ENCODE results near the gene UBR4.

The UBR4 gene

DNA sequence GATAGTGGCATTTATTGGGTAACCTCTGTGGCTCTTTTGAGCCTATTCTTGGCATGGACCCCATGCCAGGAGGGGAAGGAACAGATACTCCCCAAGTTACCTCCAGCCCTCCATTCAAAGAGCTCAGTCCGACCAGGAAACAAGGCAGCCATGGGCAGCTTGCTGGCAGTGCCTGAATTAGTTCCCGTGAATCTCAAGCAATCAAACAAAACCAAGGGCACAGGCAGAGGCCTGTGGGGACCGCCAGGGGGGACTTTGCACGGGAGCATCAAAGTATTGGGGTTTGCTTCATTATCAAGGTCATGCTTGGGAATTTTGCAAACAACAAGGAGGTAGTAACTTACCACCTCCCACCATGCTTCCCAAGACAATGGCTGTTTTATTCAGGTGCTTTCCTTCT lies 172.4 kb downstream of the UBR4 start:
- DNase-seq (ENCODE audit: low read depth in 2 of 2, low spot score in 1 of 2): no peak

DNA sequence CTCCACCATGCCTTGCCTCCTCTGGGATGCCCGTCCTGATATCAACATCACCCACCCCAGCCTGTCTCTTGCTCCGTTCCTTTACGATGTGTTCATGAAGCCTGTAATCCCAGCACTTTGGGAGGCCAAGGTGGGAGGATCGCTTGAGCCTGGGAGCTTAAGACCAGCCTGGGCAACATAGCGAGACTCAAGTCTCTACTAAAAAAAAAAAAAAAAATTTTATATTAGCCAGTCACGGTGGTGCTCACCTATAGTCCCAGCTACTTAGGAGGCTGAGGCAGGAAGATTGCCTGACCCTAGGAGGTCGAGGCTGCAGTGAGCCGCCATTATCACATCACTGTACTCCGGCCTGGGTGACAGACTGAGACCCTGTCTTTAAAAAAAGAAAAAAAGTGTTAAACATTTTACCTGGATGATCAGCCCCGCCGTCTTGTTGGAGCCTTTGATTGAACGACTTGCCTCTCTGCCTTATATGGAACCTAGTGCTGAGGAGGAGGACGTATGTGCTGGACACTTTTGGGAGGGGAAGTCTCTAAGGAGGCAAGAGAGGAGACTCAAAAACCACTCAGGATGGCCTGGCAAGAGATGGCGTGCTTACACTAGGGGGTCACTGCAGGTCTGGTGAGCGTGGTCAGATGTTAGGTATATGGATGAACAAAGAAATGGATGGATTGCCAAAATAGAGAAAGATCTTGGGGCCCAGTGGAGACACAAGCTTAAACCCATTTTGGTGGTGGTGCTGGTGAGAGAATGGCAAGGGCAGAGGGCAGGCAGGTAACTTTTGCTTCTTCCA lies 173.1 kb downstream of the UBR4 start:
- DNase-seq (ENCODE audit: low read depth in 2 of 2, low spot score in 1 of 2): no peak

DNA sequence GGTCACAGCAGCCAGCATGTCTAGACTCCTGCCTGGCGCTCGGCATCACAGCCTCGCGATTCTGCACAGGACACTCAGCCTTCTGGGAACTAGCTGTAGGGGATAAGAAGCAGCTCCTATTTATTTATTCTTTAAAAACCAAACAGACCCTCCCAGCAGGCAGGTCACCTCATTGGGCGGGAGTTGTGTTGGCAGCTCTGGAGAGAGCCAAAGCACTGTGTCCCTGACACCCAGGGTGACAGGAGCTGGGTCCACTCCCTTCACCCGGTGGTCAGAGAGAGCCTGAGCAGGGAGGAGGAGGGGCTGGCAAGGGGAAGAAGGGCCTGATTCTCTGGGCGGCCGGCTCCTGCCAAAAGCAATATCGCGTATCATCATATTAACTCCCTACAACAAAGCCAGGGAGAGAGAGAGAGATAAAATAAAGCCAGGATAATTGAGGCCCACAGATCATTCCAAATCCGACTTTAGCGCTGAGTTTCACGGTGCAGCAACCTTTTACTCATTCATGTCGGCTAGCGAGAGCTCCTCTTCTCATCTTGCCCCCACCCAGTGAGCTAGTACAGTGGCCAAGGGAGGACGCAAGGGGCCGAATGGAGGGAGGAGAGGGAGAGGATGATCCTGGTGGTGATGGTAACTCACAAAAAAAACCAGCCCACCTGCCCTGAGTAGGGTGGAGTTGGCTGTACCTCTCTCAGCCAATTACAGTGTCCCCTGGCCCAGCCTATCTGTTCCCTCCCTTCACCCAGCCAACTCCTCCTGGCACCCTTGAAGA lies 173.8 kb downstream of the UBR4 start:
- DNase-seq (ENCODE audit: low read depth in 2 of 2, low spot score in 1 of 2): no peak

DNA sequence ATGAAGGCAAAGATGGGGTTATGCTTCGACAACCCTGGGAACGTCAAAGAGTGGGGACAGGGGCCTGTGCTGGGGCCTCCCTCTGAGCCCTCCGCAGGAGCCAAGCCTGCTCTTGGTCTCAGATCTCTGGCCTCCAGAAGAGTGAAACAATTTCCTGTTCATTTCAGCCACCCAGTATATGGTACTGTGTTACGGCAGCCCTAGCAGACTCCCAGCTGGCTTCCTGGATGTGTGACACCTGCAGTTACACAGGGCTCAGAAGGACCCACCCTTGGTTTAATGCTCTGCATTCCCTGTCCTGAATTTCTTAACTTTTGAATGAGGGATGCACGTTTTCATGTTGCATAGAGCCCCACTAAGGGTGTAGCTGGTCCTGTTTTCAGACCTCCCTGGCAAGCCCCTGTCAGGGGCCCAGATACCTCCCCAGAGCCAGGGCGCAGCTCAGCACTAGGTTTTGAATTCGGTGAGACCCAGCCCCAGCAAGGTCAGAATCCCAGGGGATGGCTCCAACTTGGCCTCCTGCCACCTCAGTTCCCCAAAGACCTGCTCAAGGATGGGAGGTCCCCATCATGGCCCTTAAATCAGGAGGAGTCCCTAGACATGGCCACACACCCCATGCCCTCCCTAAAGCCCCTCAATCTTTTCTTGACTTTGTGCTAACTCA lies 174.6 kb downstream of the UBR4 start:
- no peak for DNase-seq (ENCODE audit: low read depth in 2 of 2, low spot score in 1 of 2)

DNA sequence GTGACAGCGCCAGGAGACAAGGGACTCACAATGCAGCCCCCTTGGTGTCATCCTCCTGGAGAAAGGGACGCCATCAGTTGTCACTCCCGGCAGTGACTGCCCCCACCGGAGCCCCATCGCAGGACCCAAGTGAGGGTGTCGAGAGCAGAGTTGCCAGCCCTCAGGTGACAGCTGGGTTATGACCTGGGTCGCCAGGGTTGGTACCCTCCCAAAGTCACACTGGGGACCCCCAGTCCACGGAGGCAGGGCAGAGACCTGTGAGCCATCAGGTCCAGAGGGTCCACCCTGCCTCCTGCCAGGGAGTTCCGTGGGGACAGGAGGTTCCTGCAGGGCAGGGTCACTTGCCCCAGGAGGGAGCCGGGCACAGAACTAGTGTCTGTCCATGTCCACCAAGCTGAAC lies 175.3 kb downstream of the UBR4 start:
- DNase-seq (ENCODE audit: low read depth in 2 of 2, low spot score in 1 of 2): no peak

DNA sequence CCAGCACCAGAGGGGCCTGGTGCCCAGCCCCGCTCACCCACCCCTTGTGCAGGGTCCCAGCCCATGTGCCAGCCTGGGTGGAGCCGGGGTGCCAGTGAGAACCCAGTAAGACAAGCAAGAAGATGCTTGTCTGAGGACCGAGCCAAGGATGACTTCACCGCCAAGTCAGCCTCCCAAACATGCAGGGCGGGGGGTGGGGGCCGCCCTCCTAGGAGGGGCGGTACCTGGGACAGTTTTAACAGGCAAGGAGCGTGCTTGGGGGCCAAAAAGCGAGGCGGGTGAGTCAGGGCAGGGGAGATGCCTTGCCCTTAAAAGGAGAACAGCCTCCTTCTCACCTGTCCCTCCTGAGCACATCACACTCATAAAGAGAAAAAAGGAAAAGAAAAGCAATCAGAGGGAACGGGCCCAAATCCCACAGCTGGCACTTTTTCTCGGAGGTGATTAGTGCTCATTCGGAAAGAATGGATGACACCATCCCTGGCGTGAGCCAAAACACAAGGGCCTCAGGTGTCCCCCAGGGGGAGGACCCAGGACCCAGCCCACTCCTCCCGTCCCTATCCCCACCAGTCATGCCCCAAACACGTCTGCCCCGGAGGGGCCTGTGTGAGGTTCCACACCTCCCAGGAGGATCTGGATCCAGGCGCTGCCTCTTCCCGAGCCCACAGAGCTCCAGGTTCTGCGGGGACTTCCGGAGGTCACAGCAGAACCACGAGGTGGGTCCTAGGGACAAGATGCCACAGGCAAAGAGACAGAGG lies 176.0 kb downstream of the UBR4 start:
- no peak for DNase-seq (ENCODE audit: low read depth in 2 of 2, low spot score in 1 of 2)

DNA sequence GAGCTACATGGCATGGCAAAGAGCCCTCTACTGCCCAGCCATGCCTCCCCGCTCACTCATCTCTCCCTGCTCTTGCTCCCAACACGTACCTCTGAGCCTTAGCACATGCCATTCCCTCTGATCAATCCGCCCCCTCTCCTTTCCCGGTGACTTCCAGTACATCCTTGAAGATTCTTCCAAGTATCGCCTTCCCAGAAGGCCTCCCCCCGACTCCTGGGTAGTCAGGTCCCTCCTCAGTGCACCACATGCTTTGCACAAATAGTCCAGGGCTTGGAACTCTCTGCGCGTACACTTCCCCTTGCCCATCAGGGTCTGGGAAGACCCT lies 176.6 kb downstream of the UBR4 start:
- no peak for DNase-seq (ENCODE audit: low read depth in 2 of 2, low spot score in 1 of 2)

DNA sequence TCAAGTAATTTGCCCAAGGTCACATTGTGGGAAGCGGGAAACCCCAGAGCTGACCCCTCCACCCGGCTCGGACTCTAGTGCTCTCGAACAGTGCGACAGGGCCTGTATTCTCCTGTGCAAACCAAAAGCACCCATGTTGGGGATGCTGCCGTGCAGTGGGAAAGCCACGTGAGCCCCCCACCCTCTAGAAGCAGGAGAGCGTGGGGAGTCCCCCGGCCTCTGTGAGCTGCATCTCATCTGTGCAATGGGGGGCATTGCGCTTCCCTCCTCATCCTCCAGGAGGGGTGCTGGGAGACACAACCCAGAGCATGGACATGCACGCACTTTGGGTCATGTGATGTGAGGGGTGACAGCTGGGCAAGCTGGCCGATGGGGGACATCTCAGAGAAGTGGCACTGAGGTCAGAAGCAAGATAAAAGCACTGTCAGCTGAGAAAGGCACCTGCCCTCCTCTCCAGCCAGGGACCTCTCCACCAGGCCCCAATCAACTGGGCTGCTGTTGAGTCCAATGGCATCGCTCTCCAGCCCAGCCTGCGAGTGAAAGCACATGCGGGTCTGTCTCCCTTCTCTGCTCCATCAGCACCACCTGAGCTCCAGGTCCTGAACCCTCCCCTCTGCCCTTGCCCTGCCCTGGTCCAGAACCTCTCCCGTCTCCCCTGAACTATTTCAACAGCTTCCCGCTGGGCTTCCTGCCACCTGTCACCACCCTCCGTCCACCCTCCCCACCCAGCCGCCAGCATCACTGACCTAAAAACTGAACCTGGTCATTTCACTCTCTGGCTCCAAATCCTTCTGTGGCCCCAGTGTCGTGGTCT lies 177.2 kb downstream of the UBR4 start:
- DNase-seq (ENCODE audit: low read depth in 2 of 2, low spot score in 1 of 2): no peak

DNA sequence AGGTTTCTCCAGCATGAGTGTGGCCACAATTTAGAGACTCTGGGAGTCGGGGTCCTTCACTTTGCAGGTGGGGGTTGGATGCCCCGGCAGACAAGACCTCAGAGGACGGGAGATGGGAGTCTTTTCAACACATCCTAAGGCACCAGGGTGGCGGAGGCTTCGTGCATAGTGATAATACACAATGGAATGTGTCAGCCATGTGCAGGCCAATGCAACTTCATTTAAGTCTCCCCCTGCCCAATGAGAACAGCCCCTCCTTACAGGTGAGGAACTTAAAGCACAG lies 177.7 kb downstream of the UBR4 start:
- DNase-seq (ENCODE audit: low read depth in 2 of 2, low spot score in 1 of 2): no peak

DNA sequence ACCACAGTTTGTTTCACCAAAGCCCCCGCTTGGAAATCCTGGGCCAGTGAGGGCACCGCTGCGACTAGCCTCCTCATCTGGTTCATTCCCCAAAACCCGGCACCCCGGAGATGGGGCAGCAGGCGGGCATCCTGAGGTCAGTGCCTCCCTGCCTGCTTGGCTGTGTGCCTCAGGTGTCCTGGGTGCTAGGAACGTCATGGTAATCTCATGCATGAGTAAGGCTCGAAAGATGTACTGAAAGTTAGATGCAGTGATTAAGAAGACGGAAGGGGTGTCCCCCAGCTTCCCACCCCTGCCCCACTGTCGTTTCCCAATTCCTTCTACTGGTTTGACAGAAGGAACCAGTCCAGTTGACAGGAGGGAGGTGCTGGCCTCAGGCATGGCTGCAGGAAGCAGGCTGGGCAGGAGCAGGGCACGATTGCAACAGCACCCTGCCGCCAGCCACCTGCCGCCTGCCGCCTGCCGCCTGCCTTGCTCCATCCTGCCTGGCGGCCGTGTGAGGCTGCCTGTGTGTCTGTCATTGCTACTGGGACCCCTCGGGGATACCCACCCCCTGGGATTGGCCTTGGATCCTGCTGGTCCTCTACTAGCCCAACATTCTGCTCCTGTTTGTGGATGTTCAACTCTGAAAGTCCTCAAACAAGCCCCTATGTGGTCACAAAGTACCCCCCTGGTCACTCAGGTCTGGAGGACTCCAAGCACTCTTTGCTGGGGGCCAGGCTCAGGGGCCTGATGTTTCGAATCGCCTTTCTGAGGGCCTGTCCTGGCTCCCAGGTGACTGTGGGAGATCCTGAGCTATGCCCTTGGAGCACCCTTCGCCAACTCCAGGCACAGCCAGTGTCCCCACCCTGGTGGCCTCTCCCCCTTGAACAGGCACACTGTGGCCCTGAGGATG lies 180.6 kb downstream of the UBR4 start:
- no peak for DNase-seq (ENCODE audit: low read depth in 2 of 2, low spot score in 1 of 2)

DNA sequence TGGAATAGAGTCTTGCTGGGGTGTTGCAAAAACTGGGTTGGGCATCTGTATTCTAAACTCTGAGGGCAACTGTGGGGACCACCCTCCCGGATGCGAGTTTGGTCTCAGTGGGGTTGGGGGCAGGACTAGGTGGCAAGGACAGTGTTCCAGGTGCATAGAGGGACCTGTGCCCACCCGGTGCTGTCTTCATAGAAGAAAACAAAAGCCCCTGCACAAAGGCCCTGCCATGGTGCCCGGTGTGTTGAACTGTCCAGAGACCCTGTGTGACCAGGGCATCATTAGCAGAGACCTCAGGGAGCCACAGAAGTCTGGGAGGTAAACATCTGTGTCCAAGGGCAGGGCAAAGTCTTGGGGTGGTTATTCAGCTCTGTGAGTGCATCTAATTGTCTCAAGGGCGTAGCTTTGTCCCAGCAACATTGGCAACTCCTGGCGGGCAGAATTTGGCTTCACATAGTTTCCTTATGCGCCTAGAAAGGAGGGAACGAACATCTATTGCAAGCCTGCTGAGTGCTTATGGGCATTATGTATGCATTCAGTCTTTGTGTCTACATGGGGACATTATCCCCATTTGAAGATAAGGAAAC lies 181.4 kb downstream of the UBR4 start:
- no peak for DNase-seq (ENCODE audit: low read depth in 2 of 2, low spot score in 1 of 2)

DNA sequence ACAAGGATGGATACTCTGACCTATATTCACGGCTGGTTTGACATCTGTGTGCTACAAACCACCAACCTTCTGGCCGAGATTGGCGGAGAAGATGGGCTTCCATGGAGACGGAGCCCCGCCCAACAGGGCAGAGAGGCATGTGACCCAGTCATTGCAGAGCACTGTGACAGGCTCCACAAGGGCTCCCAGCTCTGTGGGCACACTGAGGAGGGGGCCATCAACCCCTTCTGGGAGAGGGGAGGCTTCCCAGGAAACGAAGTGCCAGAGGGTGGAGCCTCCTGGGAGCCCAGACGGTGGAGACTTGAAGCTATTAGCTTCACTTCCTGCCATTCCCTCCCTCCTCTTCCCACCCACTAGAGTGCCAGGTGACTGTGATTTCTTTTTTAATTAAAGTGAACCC lies 182.0 kb downstream of the UBR4 start:
- no peak for DNase-seq (ENCODE audit: low read depth in 2 of 2, low spot score in 1 of 2)

Data from stimulated activated CD8-positive, alpha-beta memory T cell treated with anti-CD3 and anti-CD28 coated beads, Interleukin-4, amount 100 ng/mL, for 1 hour (primary cell).